Lower leg skin (tissue), 3 donors: ENCODE results near the gene MAP3K14.

ENCODE experiments used
- POLR2A ChIP-seq, 2 donors: fragments of 450-650 bp; IDR thresholded peaks; one replicate each; pipeline ENCODE4 v1.6.1; 2016 to 2017; ENCODE audit warnings: antibody characterized with exemption in 2 of 2, mild to moderate bottlenecking in 1 of 2, moderate library complexity in 1 of 2
- TF ChIP-seq, protein P1 (sequence below), 3 donors: fragments of 450-650 bp; IDR thresholded peaks; one replicate each; pipeline ENCODE4 v1.5.1; 2016; ENCODE audit warnings: antibody characterized with exemption in 3 of 3, mild to moderate bottlenecking in 3 of 3, moderate library complexity in 2 of 3

DNA sequence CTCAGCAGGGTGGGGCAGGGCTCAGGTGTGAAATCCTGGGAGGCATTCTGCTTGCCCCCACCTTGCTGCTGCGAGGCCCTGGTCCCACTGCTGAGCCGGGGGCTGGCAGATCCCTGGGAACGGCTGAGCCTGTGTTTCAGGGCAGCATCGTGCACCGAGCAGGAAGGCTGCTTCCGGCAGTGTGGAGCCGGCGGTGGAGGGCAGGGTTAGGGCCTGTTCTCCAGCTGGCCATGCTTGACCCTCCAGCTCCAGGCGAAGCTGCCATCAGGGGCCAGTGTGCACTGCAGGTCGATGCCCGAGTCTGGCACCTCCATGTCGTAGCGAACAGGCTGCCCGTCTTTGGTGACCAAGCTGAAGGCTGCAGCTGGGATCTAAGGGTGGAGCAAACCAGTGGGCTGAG, 52.4 kb downstream of the MAP3K14 start:
- TF ChIP-seq, protein P1, sequence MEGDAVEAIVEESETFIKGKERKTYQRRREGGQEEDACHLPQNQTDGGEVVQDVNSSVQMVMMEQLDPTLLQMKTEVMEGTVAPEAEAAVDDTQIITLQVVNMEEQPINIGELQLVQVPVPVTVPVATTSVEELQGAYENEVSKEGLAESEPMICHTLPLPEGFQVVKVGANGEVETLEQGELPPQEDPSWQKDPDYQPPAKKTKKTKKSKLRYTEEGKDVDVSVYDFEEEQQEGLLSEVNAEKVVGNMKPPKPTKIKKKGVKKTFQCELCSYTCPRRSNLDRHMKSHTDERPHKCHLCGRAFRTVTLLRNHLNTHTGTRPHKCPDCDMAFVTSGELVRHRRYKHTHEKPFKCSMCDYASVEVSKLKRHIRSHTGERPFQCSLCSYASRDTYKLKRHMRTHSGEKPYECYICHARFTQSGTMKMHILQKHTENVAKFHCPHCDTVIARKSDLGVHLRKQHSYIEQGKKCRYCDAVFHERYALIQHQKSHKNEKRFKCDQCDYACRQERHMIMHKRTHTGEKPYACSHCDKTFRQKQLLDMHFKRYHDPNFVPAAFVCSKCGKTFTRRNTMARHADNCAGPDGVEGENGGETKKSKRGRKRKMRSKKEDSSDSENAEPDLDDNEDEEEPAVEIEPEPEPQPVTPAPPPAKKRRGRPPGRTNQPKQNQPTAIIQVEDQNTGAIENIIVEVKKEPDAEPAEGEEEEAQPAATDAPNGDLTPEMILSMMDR (IDR thresholded peaks at IDR 0.05) = no peak
- TF ChIP-seq POLR2A (IDR thresholded peaks at IDR 0.05) = no peak
